ENCODE data around the gene SLC25A14. TPM values are rescaled to one million over a fixed set of nuclear protein-coding genes. Genes with fewer than 3 reads are reported as not detected.

Gene SLC25A14
- total RNA-seq, 1 donor from 2014 or later, result 7.4 TPM

GRCh38 chrX:130386408-130386808, 46.7 kb downstream of the SLC25A14 start:
- Histone ChIP-seq H3K27me3 (ENCODE audit: control insufficient read depth, insufficient read depth, low read length) (no peaks in the 10 kb centered on the region), H3K36me3 (ENCODE audit: control insufficient read depth, insufficient read depth, low read length) (no peaks in the 10 kb centered on the region), H3K4me3 (ENCODE audit: low read depth, low read length) (no peak overlapping the region)
- TF ChIP-seq, protein P1, sequence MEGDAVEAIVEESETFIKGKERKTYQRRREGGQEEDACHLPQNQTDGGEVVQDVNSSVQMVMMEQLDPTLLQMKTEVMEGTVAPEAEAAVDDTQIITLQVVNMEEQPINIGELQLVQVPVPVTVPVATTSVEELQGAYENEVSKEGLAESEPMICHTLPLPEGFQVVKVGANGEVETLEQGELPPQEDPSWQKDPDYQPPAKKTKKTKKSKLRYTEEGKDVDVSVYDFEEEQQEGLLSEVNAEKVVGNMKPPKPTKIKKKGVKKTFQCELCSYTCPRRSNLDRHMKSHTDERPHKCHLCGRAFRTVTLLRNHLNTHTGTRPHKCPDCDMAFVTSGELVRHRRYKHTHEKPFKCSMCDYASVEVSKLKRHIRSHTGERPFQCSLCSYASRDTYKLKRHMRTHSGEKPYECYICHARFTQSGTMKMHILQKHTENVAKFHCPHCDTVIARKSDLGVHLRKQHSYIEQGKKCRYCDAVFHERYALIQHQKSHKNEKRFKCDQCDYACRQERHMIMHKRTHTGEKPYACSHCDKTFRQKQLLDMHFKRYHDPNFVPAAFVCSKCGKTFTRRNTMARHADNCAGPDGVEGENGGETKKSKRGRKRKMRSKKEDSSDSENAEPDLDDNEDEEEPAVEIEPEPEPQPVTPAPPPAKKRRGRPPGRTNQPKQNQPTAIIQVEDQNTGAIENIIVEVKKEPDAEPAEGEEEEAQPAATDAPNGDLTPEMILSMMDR (IDR thresholded peaks at IDR 0.05; ENCODE audit: insufficient read depth, low read length, severe bottlenecking), result no peak
- FAIRE-seq, result no peak
- DNase-seq (ENCODE audit: low read depth), result no peak

DNA sequence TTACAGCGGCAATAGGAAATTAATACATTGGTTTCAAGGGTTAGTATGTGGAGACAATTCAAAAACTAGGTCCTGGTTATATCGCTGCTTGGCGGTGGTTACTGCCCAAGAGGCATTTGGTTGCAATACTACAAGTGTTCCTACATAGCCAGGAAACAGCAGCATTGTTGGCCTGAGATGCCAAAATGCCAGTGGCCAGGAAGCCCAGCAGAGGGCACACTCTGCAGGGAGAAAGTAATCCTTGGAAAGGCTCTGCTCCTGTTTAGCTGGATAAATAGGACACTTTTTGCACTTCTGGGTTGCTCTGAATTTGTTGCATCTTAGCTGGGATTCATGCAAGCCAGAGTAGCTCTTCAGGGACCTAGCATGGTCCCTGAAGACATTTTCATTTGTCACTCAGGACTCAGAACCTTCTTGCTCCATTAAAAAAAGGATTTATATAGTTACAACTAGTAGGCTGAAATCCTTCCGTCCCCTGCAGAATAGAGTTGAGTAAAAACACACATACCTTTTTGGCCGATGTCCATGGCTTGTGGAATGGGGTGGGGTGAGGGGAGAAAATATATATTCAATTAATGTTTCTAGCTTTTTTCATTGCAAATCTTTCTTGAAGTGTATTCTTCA, 53.8 kb downstream of the SLC25A14 start:
- Histone ChIP-seq H3K4me3 (ENCODE audit: low read depth, low read length) (no peak overlapping the region), H3K27me3 (ENCODE audit: control insufficient read depth, insufficient read depth, low read length) (no peaks in the 10 kb centered on the region), H3K36me3 (ENCODE audit: control insufficient read depth, insufficient read depth, low read length) (no peaks in the 10 kb centered on the region)
- DNase-seq (ENCODE audit: low read depth) (peak; percentile 37), FAIRE-seq (no peak)
- TF ChIP-seq, protein P1 (IDR thresholded peaks at IDR 0.05; ENCODE audit: insufficient read depth, low read length, severe bottlenecking), result peak; percentile 72

DNA sequence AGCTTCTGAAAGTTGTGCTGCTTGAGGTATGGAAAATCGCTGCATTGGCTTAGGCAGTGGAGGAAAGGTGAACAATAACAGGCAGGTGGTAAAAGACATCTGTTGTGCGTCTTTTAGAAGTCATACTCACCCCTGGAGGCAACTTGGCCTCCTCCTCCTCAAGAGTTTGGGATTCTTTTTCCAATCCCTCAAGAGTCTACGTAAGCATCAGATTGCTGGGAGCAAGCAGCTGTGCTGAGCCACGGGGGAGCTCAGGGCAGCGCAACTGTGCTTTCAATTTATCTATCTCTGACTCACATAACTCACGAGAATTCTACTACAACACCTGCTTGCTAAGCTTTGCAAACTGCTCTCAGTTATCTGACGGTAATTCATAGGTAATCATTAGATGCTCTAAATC, 55.6 kb downstream of the SLC25A14 start:
- no peak for DNase-seq (ENCODE audit: low read depth)
- no peak for FAIRE-seq
- TF ChIP-seq, protein P1 (IDR thresholded peaks at IDR 0.05; ENCODE audit: insufficient read depth, low read length, severe bottlenecking), result no peak
- H3K4me3 ChIP-seq (ENCODE audit: low read depth, low read length), result no peak overlapping the region
- H3K36me3 ChIP-seq (ENCODE audit: control insufficient read depth, insufficient read depth, low read length), result no peaks in the 10 kb centered on the region
- H3K27me3 ChIP-seq (ENCODE audit: control insufficient read depth, insufficient read depth, low read length), result no peaks in the 10 kb centered on the region

GRCh38 chrX:130401415-130402207, 61.9 kb downstream of the SLC25A14 start, which contains the start of gene RBMX2:
TSS of gene RBMX2 (plus strand) at chrX:130401987. CDS start at chrX:130402033, 46 bp downstream.
- no peak for FAIRE-seq

GRCh38 chrX:130402208-130402684, 62.5 kb downstream of the SLC25A14 start:
- Histone ChIP-seq H3K36me3 (ENCODE audit: control insufficient read depth, insufficient read depth, low read length) (peaks cover 1% of the 10 kb centered on the region), H3K4me3 (ENCODE audit: low read depth, low read length) (peak overlapping the region; percentile 70), H3K27me3 (ENCODE audit: control insufficient read depth, insufficient read depth, low read length) (no peaks in the 10 kb centered on the region)
- no peak for FAIRE-seq
- TF ChIP-seq, protein P1 (IDR thresholded peaks at IDR 0.05; ENCODE audit: insufficient read depth, low read length, severe bottlenecking), result no peak
- no peak for DNase-seq (ENCODE audit: low read depth)

More at GRCh38 chrX:130401415-130402207, 61.9 kb downstream of the SLC25A14 start, which contains the start of gene RBMX2:
- peak; percentile 57 for DNase-seq (ENCODE audit: low read depth)
- H3K4me3 ChIP-seq (ENCODE audit: low read depth, low read length), result peak within 1 kb of the TSS; percentile 70
- H3K36me3 ChIP-seq (ENCODE audit: control insufficient read depth, insufficient read depth, low read length), result peaks cover 1% of the 10 kb centered on the region
- TF ChIP-seq, protein P1 (IDR thresholded peaks at IDR 0.05; ENCODE audit: insufficient read depth, low read length, severe bottlenecking), result no peak
- no peaks in the 10 kb centered on the region for H3K27me3 ChIP-seq (ENCODE audit: control insufficient read depth, insufficient read depth, low read length)

All from bronchial epithelial cell (primary cell).